Liver (tissue), 3 donors: ENCODE results near the gene NF1.

ENCODE experiments used
- EGR1 ChIP-seq, 2 donors: IDR thresholded peaks; 2 replicates each; pipeline ENCODE4 v1.6.1; 2016 to 2018; ENCODE audit warnings: antibody characterized with exemption in 2 of 2, low read depth in 2 of 2
- FOXA1 ChIP-seq: IDR thresholded peaks from 2 replicates; pipeline ENCODE4 v1.6.1; 2016; ENCODE audit warnings: antibody characterized with exemption
- GABPA ChIP-seq, 2 donors: IDR thresholded peaks in 1 of 2; conservative IDR thresholded peaks in 1 of 2; 2 replicates each; pipeline ENCODE4 v1.6.1; 2016; ENCODE audit warnings: antibody characterized with exemption in 2 of 2, mild to moderate bottlenecking in 1 of 2, moderate library complexity in 1 of 2
- JUND ChIP-seq, 2 donors: IDR thresholded peaks; 2 replicates each; pipeline ENCODE4 v1.6.1; 2016; ENCODE audit warnings: antibody characterized with exemption in 2 of 2
- NR2F2 ChIP-seq: IDR thresholded peaks from 2 replicates; pipeline ENCODE4 v1.6.1; 2016; ENCODE audit warnings: antibody characterized with exemption
- RAD21 ChIP-seq, 2 donors: IDR thresholded peaks; 2 replicates each; pipeline ENCODE4 v1.6.1; 2016; ENCODE audit warnings: antibody characterized with exemption in 2 of 2, mild to moderate bottlenecking in 2 of 2
- RXRA ChIP-seq, 2 donors: IDR thresholded peaks; 2 replicates each; pipeline ENCODE4 v1.6.1; 2017 to 2018; ENCODE audit warnings: antibody characterized with exemption in 2 of 2, mild to moderate bottlenecking in 1 of 2
- YY1 ChIP-seq: IDR thresholded peaks from 2 replicates; pipeline ENCODE4 v1.6.1; 2016; ENCODE audit warnings: antibody characterized with exemption, mild to moderate bottlenecking
- TF ChIP-seq, protein P1 (sequence below): IDR thresholded peaks from 2 replicates; pipeline ENCODE4 v1.6.1; 2016; ENCODE audit warnings: antibody characterized with exemption
- TF ChIP-seq, protein P2 (sequence below): fragments of 150-350 bp; IDR thresholded peaks from 2 replicates; pipeline ENCODE4 v1.5.1; 2017; ENCODE audit warnings: improper control_type of control experiment, low read depth, low read length; ENCODE audit not compliant: missing input control
- TF ChIP-seq, protein P3 (sequence below): IDR thresholded peaks from 2 replicates; pipeline ENCODE4 v1.6.1; 2016; ENCODE audit warnings: antibody characterized with exemption
- TF ChIP-seq, protein P4 (sequence below): IDR thresholded peaks from 2 replicates; pipeline ENCODE4 v1.6.1; 2016; ENCODE audit warnings: antibody characterized with exemption, mild to moderate bottlenecking
- donor health status: healthy.
- donor health status: healthy.

DNA sequence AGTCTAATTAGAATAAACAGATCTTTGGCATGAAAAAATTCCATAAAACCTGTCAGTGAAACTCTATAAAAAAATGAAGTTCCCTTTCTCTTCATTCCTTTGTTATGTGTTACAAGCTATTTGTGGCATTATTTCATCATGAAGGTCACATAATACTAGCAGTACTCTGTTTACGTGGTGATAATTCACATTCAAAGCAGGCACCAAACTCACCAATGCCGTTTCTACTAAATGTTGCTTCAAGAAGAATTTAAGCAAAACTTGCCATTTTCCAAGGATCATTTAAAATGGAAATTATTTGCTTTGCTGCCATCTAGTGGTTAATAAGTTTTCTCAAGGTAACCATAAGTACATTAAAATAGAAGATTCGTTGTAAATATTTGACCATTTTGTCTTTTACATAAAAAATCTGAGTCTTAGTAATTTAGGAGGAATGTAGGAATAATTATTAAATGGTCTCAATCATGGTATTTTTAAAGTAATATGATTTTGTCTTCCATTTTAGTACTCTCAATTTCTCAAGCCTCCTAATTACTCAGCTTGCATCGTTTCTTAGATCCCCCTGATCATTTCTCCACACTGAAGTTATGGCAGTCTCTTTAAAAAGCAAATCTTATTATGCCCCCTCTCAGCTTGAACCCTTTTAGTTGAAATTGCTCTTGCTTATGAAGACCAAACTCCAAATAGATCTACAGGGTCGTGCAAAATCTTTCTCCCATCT, 121.4 kb downstream of the NF1 start:
- TF ChIP-seq, protein P1, sequence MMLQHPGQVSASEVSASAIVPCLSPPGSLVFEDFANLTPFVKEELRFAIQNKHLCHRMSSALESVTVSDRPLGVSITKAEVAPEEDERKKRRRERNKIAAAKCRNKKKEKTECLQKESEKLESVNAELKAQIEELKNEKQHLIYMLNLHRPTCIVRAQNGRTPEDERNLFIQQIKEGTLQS = no peak
- TF ChIP-seq, protein P2, sequence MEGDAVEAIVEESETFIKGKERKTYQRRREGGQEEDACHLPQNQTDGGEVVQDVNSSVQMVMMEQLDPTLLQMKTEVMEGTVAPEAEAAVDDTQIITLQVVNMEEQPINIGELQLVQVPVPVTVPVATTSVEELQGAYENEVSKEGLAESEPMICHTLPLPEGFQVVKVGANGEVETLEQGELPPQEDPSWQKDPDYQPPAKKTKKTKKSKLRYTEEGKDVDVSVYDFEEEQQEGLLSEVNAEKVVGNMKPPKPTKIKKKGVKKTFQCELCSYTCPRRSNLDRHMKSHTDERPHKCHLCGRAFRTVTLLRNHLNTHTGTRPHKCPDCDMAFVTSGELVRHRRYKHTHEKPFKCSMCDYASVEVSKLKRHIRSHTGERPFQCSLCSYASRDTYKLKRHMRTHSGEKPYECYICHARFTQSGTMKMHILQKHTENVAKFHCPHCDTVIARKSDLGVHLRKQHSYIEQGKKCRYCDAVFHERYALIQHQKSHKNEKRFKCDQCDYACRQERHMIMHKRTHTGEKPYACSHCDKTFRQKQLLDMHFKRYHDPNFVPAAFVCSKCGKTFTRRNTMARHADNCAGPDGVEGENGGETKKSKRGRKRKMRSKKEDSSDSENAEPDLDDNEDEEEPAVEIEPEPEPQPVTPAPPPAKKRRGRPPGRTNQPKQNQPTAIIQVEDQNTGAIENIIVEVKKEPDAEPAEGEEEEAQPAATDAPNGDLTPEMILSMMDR = peak; percentile 50
- TF ChIP-seq YY1 (no peak), NR2F2 (no peak), EGR1 (IDR thresholded peaks at IDR 0.05; ENCODE audit: low read depth in 2 of 2) (no peak), JUND (IDR thresholded peaks at IDR 0.05) (no peak), RAD21 (IDR thresholded peaks at IDR 0.05) (peak; percentile 80 to 85), GABPA (IDR thresholded peaks at IDR 0.05 in 1 of 2, conservative IDR thresholded peaks at IDR 0.05 in 1 of 2) (no peak), FOXA1 (no peak), RXRA (IDR thresholded peaks at IDR 0.05) (no peak)
- TF ChIP-seq, protein P3, sequence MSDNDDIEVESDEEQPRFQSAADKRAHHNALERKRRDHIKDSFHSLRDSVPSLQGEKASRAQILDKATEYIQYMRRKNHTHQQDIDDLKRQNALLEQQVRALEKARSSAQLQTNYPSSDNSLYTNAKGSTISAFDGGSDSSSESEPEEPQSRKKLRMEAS = no peak
- TF ChIP-seq, protein P4, sequence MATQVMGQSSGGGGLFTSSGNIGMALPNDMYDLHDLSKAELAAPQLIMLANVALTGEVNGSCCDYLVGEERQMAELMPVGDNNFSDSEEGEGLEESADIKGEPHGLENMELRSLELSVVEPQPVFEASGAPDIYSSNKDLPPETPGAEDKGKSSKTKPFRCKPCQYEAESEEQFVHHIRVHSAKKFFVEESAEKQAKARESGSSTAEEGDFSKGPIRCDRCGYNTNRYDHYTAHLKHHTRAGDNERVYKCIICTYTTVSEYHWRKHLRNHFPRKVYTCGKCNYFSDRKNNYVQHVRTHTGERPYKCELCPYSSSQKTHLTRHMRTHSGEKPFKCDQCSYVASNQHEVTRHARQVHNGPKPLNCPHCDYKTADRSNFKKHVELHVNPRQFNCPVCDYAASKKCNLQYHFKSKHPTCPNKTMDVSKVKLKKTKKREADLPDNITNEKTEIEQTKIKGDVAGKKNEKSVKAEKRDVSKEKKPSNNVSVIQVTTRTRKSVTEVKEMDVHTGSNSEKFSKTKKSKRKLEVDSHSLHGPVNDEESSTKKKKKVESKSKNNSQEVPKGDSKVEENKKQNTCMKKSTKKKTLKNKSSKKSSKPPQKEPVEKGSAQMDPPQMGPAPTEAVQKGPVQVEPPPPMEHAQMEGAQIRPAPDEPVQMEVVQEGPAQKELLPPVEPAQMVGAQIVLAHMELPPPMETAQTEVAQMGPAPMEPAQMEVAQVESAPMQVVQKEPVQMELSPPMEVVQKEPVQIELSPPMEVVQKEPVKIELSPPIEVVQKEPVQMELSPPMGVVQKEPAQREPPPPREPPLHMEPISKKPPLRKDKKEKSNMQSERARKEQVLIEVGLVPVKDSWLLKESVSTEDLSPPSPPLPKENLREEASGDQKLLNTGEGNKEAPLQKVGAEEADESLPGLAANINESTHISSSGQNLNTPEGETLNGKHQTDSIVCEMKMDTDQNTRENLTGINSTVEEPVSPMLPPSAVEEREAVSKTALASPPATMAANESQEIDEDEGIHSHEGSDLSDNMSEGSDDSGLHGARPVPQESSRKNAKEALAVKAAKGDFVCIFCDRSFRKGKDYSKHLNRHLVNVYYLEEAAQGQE = no peak
